Measurements from ENCODE around the gene ART3. TPM values are rescaled to one million over a fixed set of nuclear protein-coding genes. Genes with fewer than 3 reads are reported as not detected.
"Not testable (repeated sequence)": the region's sequence is repeated elsewhere in the genome, so short reads cannot be mapped to it uniquely, and the experiment has no call there.

The ART3 gene
- total RNA-seq, 2 experiments from 2014 or later: not detected

DNA sequence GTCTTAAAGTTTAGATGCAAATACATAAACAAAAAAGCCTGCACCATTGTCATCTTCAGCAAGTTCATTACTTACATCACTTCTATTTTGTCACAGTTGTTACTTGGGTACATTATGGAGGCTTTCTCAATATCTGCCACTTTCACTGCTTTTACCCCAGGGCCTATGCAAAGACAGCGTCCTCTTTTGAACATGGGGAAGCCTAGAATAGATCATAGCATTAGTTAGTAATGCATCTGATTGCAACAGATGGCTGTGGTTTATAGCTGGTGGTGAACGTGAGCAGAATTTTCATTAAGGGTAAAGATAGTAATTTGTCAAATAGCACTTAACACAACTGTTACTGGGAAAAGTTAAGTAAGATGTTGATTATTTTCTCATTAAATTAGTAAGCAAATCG, 39.4 kb upstream of the ART3 start:
- BruUV-seq (replicated peaks): no TSS peak
- H3K4me3 ChIP-seq (ENCODE audit: low read depth, low read length, poor library complexity, severe bottlenecking): no peak overlapping the region
- no peak overlapping the region for H3K27ac ChIP-seq (ENCODE audit: low read depth, low read length, poor library complexity, severe bottlenecking)
- CTCF ChIA-PET (ENCODE audit: unreplicated experiment): no interaction called here
- intact Hi-C loops (cut with micrococcal nuclease; ENCODE audit: unreplicated experiment): no loop called here
- H4K20me1 ChIP-seq (ENCODE audit: insufficient read depth, low read length): no peaks in the 10 kb centered on the region
- DNase-seq (ENCODE audit: low spot score): no peak
- TF ChIP-seq EZH2phosphoT487 (IDR thresholded peaks at IDR 0.05; ENCODE audit: borderline replicate concordance, low read depth, low read length): no peak
- TF ChIP-seq, protein P1, sequence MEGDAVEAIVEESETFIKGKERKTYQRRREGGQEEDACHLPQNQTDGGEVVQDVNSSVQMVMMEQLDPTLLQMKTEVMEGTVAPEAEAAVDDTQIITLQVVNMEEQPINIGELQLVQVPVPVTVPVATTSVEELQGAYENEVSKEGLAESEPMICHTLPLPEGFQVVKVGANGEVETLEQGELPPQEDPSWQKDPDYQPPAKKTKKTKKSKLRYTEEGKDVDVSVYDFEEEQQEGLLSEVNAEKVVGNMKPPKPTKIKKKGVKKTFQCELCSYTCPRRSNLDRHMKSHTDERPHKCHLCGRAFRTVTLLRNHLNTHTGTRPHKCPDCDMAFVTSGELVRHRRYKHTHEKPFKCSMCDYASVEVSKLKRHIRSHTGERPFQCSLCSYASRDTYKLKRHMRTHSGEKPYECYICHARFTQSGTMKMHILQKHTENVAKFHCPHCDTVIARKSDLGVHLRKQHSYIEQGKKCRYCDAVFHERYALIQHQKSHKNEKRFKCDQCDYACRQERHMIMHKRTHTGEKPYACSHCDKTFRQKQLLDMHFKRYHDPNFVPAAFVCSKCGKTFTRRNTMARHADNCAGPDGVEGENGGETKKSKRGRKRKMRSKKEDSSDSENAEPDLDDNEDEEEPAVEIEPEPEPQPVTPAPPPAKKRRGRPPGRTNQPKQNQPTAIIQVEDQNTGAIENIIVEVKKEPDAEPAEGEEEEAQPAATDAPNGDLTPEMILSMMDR (conservative IDR thresholded peaks at IDR 0.05; ENCODE audit: low read length): no peak
- no peak overlapping the region for H3K4me2 ChIP-seq (ENCODE audit: low read length)
- no peaks in the 10 kb centered on the region for H3K4me1 ChIP-seq (ENCODE audit: insufficient read depth, low read length, poor library complexity, severe bottlenecking)
- no peaks in the 10 kb centered on the region for H3K9me3 ChIP-seq (ENCODE audit: low read length)
- no peaks in the 10 kb centered on the region for H3K9me2 ChIP-seq (ENCODE audit: insufficient read depth, low read length)
- POLR2A ChIA-PET: interaction anchor here (0.6 to 2.0 kb wide), 5 partner anchors 9 to 737 kb away, joined by 3 to 7 read pairs (median 4); no protein-coding TSS in a partner anchor
- H2AFZ ChIP-seq (ENCODE audit: low read length): no peak overlapping the region
- H3K36me3 ChIP-seq (ENCODE audit: insufficient read depth, low read length): no peaks in the 10 kb centered on the region
- H3K79me2 ChIP-seq (ENCODE audit: insufficient read depth, low read depth, low read length): no peaks in the 10 kb centered on the region

- intact Hi-C loops (cut with micrococcal nuclease; ENCODE audit: unreplicated experiment): no loop called here
- H3K79me2 ChIP-seq (ENCODE audit: insufficient read depth, low read depth, low read length): no peaks in the 10 kb centered on the region
- no peak within 1 kb of the TSS for H2AFZ ChIP-seq (ENCODE audit: low read length)
- H3K4me2 ChIP-seq (ENCODE audit: low read length): no peak within 1 kb of the TSS
- no peak within 1 kb of the TSS for H3K4me3 ChIP-seq (ENCODE audit: low read depth, low read length, poor library complexity, severe bottlenecking)
- TF ChIP-seq EZH2phosphoT487 (IDR thresholded peaks at IDR 0.05; ENCODE audit: borderline replicate concordance, low read depth, low read length): no peak
- TF ChIP-seq, protein P1 (conservative IDR thresholded peaks at IDR 0.05; ENCODE audit: low read length): no peak
- H3K27ac ChIP-seq (ENCODE audit: low read depth, low read length, poor library complexity, severe bottlenecking): no peak within 1 kb of the TSS
- no peaks in the 10 kb centered on the region for H3K9me2 ChIP-seq (ENCODE audit: insufficient read depth, low read length)
- H3K36me3 ChIP-seq (ENCODE audit: insufficient read depth, low read length): no peaks in the 10 kb centered on the region
- BruUV-seq (replicated peaks): no TSS peak
- ChIA-PET POLR2A (interaction anchor here (0.5 to 2.0 kb wide), 5 partner anchors 10 to 736 kb away, joined by 3 to 7 read pairs (median 4); no protein-coding TSS in a partner anchor), CTCF (ENCODE audit: unreplicated experiment) (no interaction called here)
- no peaks in the 10 kb centered on the region for H3K9me3 ChIP-seq (ENCODE audit: low read length)
- no peaks in the 10 kb centered on the region for H4K20me1 ChIP-seq (ENCODE audit: insufficient read depth, low read length)
- DNase-seq (ENCODE audit: low spot score): no peak
- no peaks in the 10 kb centered on the region for H3K4me1 ChIP-seq (ENCODE audit: insufficient read depth, low read length, poor library complexity, severe bottlenecking)
Observed at GRCh38 chr4:76035799-76036380, 38.6 kb upstream of the ART3 start, which contains the start of gene CXCL11. TSS of gene CXCL11 (minus strand) at chr4:76036070. CDS start at chr4:76035987, 83 bp downstream.

DNA sequence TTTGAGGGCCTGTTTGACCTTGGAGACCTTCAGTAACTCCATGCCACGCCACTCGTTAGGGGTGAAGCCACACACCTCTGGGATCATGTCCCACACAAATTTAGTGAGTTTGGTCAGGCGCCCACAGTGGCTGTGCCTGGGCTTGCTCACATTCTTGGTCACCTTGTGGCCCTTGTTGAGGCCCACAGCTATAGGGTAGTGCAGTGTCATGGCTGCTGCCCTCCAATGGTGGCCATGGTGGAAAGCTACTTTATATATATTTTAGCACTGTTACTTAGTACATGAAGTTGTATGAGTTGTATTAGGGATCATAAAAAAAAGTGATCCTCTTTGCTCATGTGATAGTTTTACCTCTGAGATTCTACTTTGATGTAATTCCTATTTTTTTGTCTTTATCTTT, 37.7 kb upstream of the ART3 start:
- CTCF ChIA-PET (ENCODE audit: unreplicated experiment): no interaction called here
- Histone ChIP-seq H3K79me2 (ENCODE audit: insufficient read depth, low read depth, low read length) (no peaks in the 10 kb centered on the region), H3K4me1 (ENCODE audit: insufficient read depth, low read length, poor library complexity, severe bottlenecking) (no peaks in the 10 kb centered on the region), H4K20me1 (ENCODE audit: insufficient read depth, low read length) (no peaks in the 10 kb centered on the region), H3K36me3 (ENCODE audit: insufficient read depth, low read length) (no peaks in the 10 kb centered on the region), H3K4me2 (ENCODE audit: low read length) (no peak overlapping the region), H3K4me3 (ENCODE audit: low read depth, low read length, poor library complexity, severe bottlenecking) (no peak overlapping the region), H3K9me2 (ENCODE audit: insufficient read depth, low read length) (no peaks in the 10 kb centered on the region), H3K9me3 (ENCODE audit: low read length) (no peaks in the 10 kb centered on the region), H3K27ac (ENCODE audit: low read depth, low read length, poor library complexity, severe bottlenecking) (no peak overlapping the region), H2AFZ (ENCODE audit: low read length) (no peak overlapping the region)
- DNase-seq (ENCODE audit: low spot score): no peak
- no peak for TF ChIP-seq EZH2phosphoT487 (IDR thresholded peaks at IDR 0.05; ENCODE audit: borderline replicate concordance, low read depth, low read length)
- TF ChIP-seq, protein P1 (conservative IDR thresholded peaks at IDR 0.05; ENCODE audit: low read length): no peak
- intact Hi-C loops (cut with micrococcal nuclease; ENCODE audit: unreplicated experiment): no loop called here
- POLR2A ChIA-PET: interaction anchor here (0.7 to 2.0 kb wide), 5 partner anchors 10 to 40 kb away, joined by 3 to 7 read pairs (median 5); no protein-coding TSS in a partner anchor
- no TSS peak for BruUV-seq (replicated peaks)

- H4K20me1 ChIP-seq (ENCODE audit: insufficient read depth, low read length); H3K4me1 ChIP-seq (ENCODE audit: insufficient read depth, low read length, poor library complexity, severe bottlenecking); H2AFZ ChIP-seq (ENCODE audit: low read length); H3K4me2 ChIP-seq (ENCODE audit: low read length); intact Hi-C loops (cut with micrococcal nuclease; ENCODE audit: unreplicated experiment); H3K27ac ChIP-seq (ENCODE audit: low read depth, low read length, poor library complexity, severe bottlenecking); H3K79me2 ChIP-seq (ENCODE audit: insufficient read depth, low read depth, low read length); H3K9me3 ChIP-seq (ENCODE audit: low read length); CTCF ChIA-PET (ENCODE audit: unreplicated experiment); DNase-seq (ENCODE audit: low spot score); BruUV-seq (replicated peaks); H3K36me3 ChIP-seq (ENCODE audit: insufficient read depth, low read length); H3K4me3 ChIP-seq (ENCODE audit: low read depth, low read length, poor library complexity, severe bottlenecking); H3K9me2 ChIP-seq (ENCODE audit: insufficient read depth, low read length): not testable (repeated sequence)
- POLR2A ChIA-PET: interaction anchor here (1.1 kb wide), 1 partner anchor 16 kb away, joined by 3 read pairs; no protein-coding TSS in a partner anchor
Observed at GRCh38 chr4:76042241-76042998, 32.1 kb upstream of the ART3 start.

Data from OCI-LY7 (cell line).